Natural killer cell treated with Interleukin-12 subunit alpha and Interleukin-12 subunit beta and Interleukin-15 and Interleukin-18, amount 100 ng/mL, for 72 hours (primary cell): Measurements from ENCODE around the gene HORMAD2. TPM values are rescaled to one million over a fixed set of nuclear protein-coding genes. Genes with fewer than 3 reads are reported as not detected.

ENCODE experiments used
- ATAC-seq, 2 donors: fragments of 150-1000 bp; cut with Tn5 transposase in 1 of 2; sonication (Bioruptor Pico), chemical (Tn5 transposase) in 1 of 2; 2 replicates each; pipeline ENCODE4 v1.10.0; 2021
- DNase-seq: peaks from one replicate; pipeline ENCODE4 v3.0.0; 2022; ENCODE audit warnings: low spot score
- H3K27ac Mint-ChIP-seq, 2 donors: 1 replicate in 1 of 2; 2 replicates in 1 of 2; pipeline ENCODE4 v1.8.0; 2022; ENCODE audit warnings: mixed read lengths in 2 of 2, mild to moderate bottlenecking in 1 of 2, moderate library complexity in 1 of 2
- H3K27me3 Mint-ChIP-seq, 2 donors: 1 replicate in 1 of 2; 2 replicates in 1 of 2; pipeline ENCODE4 v1.8.0; 2022; ENCODE audit warnings: mixed read lengths in 2 of 2
- H3K36me3 Mint-ChIP-seq: one replicate; pipeline ENCODE4 v1.8.0; 2022; ENCODE audit warnings: mixed read lengths
- H3K4me1 Mint-ChIP-seq, 2 donors: 1 replicate in 1 of 2; 2 replicates in 1 of 2; pipeline ENCODE4 v1.8.0; 2022; ENCODE audit warnings: low read depth in 2 of 2, mixed read lengths in 2 of 2, mild to moderate bottlenecking in 1 of 2
- H3K4me3 Mint-ChIP-seq: one replicate; pipeline ENCODE4 v1.8.0; 2022; ENCODE audit warnings: mixed read lengths
- H3K9me3 Mint-ChIP-seq: 2 replicates; pipeline ENCODE4 v1.8.0; 2022; ENCODE audit warnings: mixed read lengths
- total RNA-seq, 2 donors: library from RNA; stranded (reverse); gene quantifications; one replicate each; pipeline ENCODE4 v1.2.3, GENCODE V29; 2022

Gene HORMAD2
- total RNA-seq, 2 donors from 2014 or later = not detected

DNA sequence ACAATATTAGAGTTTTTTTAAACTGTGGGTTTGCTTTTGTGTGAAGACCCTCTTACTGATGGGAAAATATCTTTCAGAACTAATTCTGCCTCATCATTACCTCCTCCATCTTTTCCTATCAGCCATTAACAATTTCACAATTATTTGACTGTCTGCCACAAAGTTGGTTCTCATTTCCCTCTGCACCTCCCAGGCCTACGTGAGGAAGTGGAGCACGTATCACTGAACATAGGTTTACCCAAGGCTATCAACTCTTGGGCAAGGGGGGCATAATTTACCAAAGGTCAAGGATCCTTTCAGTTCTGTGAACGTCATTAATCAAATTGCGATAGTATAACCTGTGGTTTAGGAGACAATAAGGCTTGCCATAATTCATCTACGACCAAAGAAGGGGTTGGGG lies 106.2 kb downstream of the HORMAD2 start:
- H3K36me3 Mint-ChIP-seq = no peaks in the 10 kb centered on the region
- H3K9me3 Mint-ChIP-seq = no peaks in the 10 kb centered on the region
- H3K4me3 Mint-ChIP-seq = no peak overlapping the region
- peaks cover 0 to 3% of the 10 kb centered on the region in 2 donors for H3K27me3 Mint-ChIP-seq
- peak overlapping the region; percentile 9 to 15 for H3K27ac Mint-ChIP-seq
- H3K4me1 Mint-ChIP-seq = peaks cover 23 to 41% of the 10 kb centered on the region in 2 donors
- DNase-seq (no peak), ATAC-seq (no peak)

DNA sequence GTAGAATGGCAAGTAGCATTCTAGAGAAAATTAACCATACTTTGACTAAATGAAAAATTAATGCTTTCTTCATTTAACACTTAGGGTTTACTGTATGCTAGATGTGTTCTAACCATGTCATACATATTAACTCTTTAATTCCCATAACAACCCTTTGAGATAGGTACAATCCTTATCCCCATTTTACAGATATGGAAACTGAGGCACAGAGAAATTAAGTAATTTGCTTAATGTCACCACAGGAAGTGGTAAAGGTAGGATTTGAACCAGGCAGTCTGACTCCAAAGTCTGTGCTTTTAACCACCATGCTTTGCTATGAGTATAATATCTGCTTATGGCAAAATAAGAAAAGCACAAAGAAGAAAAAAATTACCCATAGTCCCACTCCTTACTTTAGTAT lies 106.8 kb downstream of the HORMAD2 start:
- Mint-ChIP-seq H3K36me3 (no peaks in the 10 kb centered on the region), H3K4me3 (no peak overlapping the region), H3K4me1 (peaks cover 23 to 44% of the 10 kb centered on the region in 2 donors), H3K27ac (peak overlapping the region in 1 of 2 donors; percentile 14), H3K9me3 (no peaks in the 10 kb centered on the region), H3K27me3 (peaks cover 0 to 3% of the 10 kb centered on the region in 2 donors)
- DNase-seq (no peak), ATAC-seq (no peak)

- Mint-ChIP-seq H3K27ac (peak overlapping the region in 1 of 2 donors; percentile 14), H3K27me3 (peaks cover 0 to 3% of the 10 kb centered on the region in 2 donors), H3K9me3 (no peaks in the 10 kb centered on the region), H3K4me1 (peaks cover 30 to 50% of the 10 kb centered on the region in 2 donors), H3K36me3 (no peaks in the 10 kb centered on the region), H3K4me3 (no peak overlapping the region)
- ATAC-seq = no peak
- no peak for DNase-seq
Measured at GRCh38 chr22:30187529-30188407, 107.5 kb downstream of the HORMAD2 start.

DNA sequence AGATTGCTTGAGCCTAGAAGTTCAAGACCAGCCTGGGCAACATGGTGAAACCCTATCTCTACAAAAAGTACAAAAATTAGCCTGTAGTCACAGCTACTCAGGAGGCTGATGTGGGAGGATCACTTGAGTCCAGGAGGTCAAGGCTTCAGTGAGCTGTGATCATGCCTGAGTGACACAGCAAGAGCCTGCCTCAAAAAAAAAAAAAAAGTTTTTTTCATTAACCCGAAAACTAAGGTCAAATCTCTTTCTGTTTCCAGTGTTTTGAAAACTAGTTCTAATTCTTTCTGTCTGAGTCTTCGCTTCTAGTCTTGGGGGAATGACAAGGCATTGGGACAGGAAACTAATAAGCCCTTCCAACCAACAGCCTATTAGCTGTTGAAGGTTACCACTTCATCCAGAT lies 108.6 kb downstream of the HORMAD2 start:
- DNase-seq (no peak), ATAC-seq (no peak)
- Mint-ChIP-seq H3K4me3 (no peak overlapping the region), H3K9me3 (no peaks in the 10 kb centered on the region), H3K4me1 (peaks cover 36 to 50% of the 10 kb centered on the region in 2 donors), H3K27ac (no peak overlapping the region), H3K36me3 (no peaks in the 10 kb centered on the region), H3K27me3 (peaks cover 0 to 3% of the 10 kb centered on the region in 2 donors)

DNA sequence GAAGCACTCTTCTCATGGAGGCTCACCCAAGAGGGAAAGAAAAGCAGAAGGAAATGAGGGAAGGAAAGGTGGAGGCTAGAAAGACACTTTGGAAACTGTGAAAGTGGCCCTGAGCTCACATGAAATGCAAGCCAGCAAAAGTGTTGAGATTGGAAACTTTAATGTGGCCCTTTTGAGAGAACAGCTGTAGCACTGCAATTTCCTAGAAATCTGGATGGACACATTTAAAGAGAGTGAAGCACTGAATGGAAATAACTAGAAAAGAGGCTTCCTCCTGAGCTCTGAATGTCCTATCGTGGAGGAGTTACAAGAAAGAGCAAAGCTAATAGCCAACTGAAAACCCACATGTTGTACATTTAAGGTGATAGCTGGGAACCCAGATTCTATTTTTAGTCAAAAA lies 110.3 kb downstream of the HORMAD2 start:
- Mint-ChIP-seq H3K9me3 (no peaks in the 10 kb centered on the region), H3K4me3 (no peak overlapping the region), H3K4me1 (peaks cover 46 to 47% of the 10 kb centered on the region in 2 donors), H3K27me3 (peaks cover 0 to 3% of the 10 kb centered on the region in 2 donors), H3K36me3 (no peaks in the 10 kb centered on the region), H3K27ac (peak overlapping the region; percentile 27 to 37)
- no peak for ATAC-seq
- no peak for DNase-seq

- no peaks in the 10 kb centered on the region for H3K36me3 Mint-ChIP-seq
- H3K4me1 Mint-ChIP-seq = peaks cover 52 to 53% of the 10 kb centered on the region in 2 donors
- H3K27ac Mint-ChIP-seq = peak overlapping the region; percentile 27 to 37
- DNase-seq (no peak), ATAC-seq (no peak)
- H3K9me3 Mint-ChIP-seq = no peaks in the 10 kb centered on the region
- peaks cover 0 to 3% of the 10 kb centered on the region in 2 donors for H3K27me3 Mint-ChIP-seq
- no peak overlapping the region for H3K4me3 Mint-ChIP-seq
Measured at GRCh38 chr22:30191040-30191701, 110.9 kb downstream of the HORMAD2 start.

- peak overlapping the region; percentile 49 for H3K4me3 Mint-ChIP-seq
- H3K4me1 Mint-ChIP-seq = peaks cover 60 to 64% of the 10 kb centered on the region in 2 donors
- H3K27me3 Mint-ChIP-seq = peaks cover 0 to 3% of the 10 kb centered on the region in 2 donors
- no peak for ATAC-seq
- H3K27ac Mint-ChIP-seq = peak overlapping the region; percentile 86 to 97
- no peaks in the 10 kb centered on the region for H3K36me3 Mint-ChIP-seq
- no peaks in the 10 kb centered on the region for H3K9me3 Mint-ChIP-seq
- DNase-seq = no peak
Measured at GRCh38 chr22:30192427-30192826, 112.2 kb downstream of the HORMAD2 start.

- Mint-ChIP-seq H3K27ac (peak overlapping the region; percentile 86 to 97), H3K36me3 (no peaks in the 10 kb centered on the region), H3K9me3 (no peaks in the 10 kb centered on the region), H3K4me1 (peaks cover 58 to 66% of the 10 kb centered on the region in 2 donors), H3K4me3 (peak overlapping the region; percentile 49), H3K27me3 (peaks cover 0 to 3% of the 10 kb centered on the region in 2 donors)
- no peak for DNase-seq
- no peak for ATAC-seq
Measured at GRCh38 chr22:30193031-30193775, 112.9 kb downstream of the HORMAD2 start.

- Mint-ChIP-seq H3K36me3 (no peaks in the 10 kb centered on the region), H3K4me1 (peaks cover 64 to 65% of the 10 kb centered on the region in 2 donors), H3K27me3 (peaks cover 0 to 3% of the 10 kb centered on the region in 2 donors), H3K4me3 (peak overlapping the region; percentile 65), H3K9me3 (no peaks in the 10 kb centered on the region), H3K27ac (peak overlapping the region; percentile 86 to 97)
- peak in 1 of 2 donors; percentile 29 for ATAC-seq
- no peak for DNase-seq
Measured at GRCh38 chr22:30195245-30196140, 115.2 kb downstream of the HORMAD2 start.

DNA sequence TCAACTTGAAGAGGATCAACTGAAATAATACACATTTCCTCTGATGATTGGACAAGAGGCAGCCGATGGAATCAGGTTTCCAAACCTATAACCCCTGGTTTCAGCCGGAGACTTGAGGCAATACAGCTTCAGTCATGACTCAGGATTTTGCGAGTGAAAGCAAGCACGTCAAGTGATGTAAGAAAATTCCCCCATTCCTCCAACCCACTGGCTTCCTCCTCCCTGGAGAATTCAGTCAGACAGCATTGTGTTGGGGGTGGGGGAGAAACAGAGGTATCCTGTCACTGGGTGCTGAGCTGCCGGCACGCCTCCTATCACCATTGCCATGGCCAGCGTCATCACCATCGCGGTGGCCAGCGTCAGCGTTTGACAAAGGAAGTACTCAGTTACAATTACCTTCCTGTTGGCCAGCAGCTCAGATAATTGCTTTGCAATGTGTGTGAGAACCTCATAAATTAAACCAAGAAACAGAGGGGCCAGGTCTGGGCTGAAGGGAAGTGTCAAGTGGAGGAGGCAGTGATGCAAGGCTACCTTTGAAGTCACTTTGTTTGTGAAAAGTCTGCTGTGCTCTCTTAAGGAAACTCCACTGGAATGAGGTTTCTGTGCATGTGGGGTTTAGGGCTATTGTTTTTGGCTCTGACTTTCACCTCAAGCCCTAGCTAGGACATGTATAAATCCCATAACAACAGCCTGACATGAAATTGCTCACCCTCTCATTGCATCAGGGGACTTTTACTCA lies 116.0 kb downstream of the HORMAD2 start:
- Mint-ChIP-seq H3K4me3 (peak overlapping the region; percentile 65), H3K4me1 (peaks cover 57 to 59% of the 10 kb centered on the region in 2 donors), H3K9me3 (no peaks in the 10 kb centered on the region), H3K27me3 (no peaks in the 10 kb centered on the region), H3K36me3 (no peaks in the 10 kb centered on the region), H3K27ac (peak overlapping the region; percentile 86 to 97)
- ATAC-seq = peak; percentile 93 to 96
- DNase-seq = peak; percentile 89

DNA sequence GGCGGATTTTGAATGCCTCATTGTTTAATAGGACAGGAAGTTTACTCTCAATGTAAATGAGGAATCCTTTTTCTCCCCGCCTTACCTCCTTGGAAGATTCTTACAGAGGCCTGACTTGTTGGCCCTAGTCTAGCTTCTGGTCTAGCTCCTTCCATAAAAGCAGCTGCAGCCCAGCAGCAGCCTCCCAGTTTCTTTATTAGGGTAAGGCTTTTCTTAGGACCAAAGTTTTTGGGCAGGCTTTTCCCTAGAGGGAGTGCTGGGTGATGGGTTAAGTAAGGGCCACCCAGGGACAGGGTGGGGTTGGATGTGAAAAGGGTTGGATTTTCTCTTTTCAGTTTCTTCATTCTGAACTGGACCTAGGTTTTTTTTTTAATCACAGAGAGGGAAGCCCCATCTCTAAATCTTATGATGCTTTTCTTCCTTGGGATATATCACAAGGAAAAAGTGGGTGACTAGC lies 116.6 kb downstream of the HORMAD2 start:
- H3K4me3 Mint-ChIP-seq = peak overlapping the region; percentile 65
- H3K4me1 Mint-ChIP-seq = peaks cover 56 to 57% of the 10 kb centered on the region in 2 donors
- H3K9me3 Mint-ChIP-seq = no peaks in the 10 kb centered on the region
- no peaks in the 10 kb centered on the region for H3K36me3 Mint-ChIP-seq
- H3K27me3 Mint-ChIP-seq = no peaks in the 10 kb centered on the region
- peak overlapping the region; percentile 86 to 97 for H3K27ac Mint-ChIP-seq
- DNase-seq (no peak), ATAC-seq (no peak)

DNA sequence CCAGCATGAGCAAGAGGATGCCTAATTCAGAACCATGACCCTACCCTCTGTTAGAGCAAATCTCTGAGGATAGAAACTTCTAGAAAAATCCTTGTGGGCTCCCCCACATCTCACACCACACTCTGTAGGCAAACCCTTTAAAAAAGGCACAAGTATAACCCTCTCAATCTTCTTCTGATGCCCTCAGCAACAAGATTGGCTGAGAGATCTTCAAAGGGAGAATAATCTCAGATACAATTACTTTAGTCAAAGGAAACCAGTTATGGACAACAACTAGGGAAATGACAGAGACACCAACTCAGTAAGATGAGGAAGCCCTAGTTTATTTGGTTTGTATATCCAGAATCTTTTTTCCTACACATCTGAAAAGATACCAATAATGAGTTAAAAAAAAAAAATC lies 117.1 kb downstream of the HORMAD2 start:
- no peaks in the 10 kb centered on the region for H3K9me3 Mint-ChIP-seq
- no peak for ATAC-seq
- no peaks in the 10 kb centered on the region for H3K27me3 Mint-ChIP-seq
- H3K36me3 Mint-ChIP-seq = no peaks in the 10 kb centered on the region
- H3K4me1 Mint-ChIP-seq = peaks cover 52 to 53% of the 10 kb centered on the region in 2 donors
- peak overlapping the region; percentile 86 to 97 for H3K27ac Mint-ChIP-seq
- DNase-seq = no peak
- no peak overlapping the region for H3K4me3 Mint-ChIP-seq
